Calu3 (cell line): Measurements from ENCODE around the gene SLC6A9. TPM values are rescaled to one million over a fixed set of nuclear protein-coding genes. Genes with fewer than 3 reads are reported as not detected.

Experiments used
- BruUV-seq: library from RNA; stranded (reverse); fragments of 400-500 nt; replicated peaks from 2 replicates; lab custom pipeline; 2021; lab: Mats Ljungman, UMichigan
- CTCF ChIA-PET: fragments of 300-600 bp; sonication (Branson Sonifier 250); formaldehyde crosslinking; loops from one replicate; lab custom pipeline; 2022; ENCODE audit warnings: antibody characterized with exemption; lab: Charles Lee
- DNase-seq: peaks from one replicate; pipeline ENCODE4 v3.0.0; 2022
- H3K27ac Mint-ChIP-seq: one replicate; pipeline ENCODE4 v1.8.0; 2022; ENCODE audit warnings: mixed read lengths; ENCODE audit not compliant: unreplicated experiment
- H3K27me3 Mint-ChIP-seq: one replicate; pipeline ENCODE4 v1.8.0; 2022; ENCODE audit warnings: mixed read lengths; ENCODE audit not compliant: unreplicated experiment
- H3K36me3 Mint-ChIP-seq: one replicate; pipeline ENCODE4 v1.8.0; 2022; ENCODE audit warnings: mild to moderate bottlenecking, moderate library complexity, mixed read lengths; ENCODE audit not compliant: insufficient read depth, unreplicated experiment
- H3K4me1 Mint-ChIP-seq: one replicate; pipeline ENCODE4 v1.8.0; 2022; ENCODE audit warnings: mild to moderate bottlenecking, low read depth, mixed read lengths; ENCODE audit not compliant: unreplicated experiment
- H3K4me3 Mint-ChIP-seq: one replicate; pipeline ENCODE4 v1.8.0; 2022; ENCODE audit warnings: mild to moderate bottlenecking, low read depth, moderate library complexity, mixed read lengths; ENCODE audit not compliant: unreplicated experiment
- H3K9me3 Mint-ChIP-seq: one replicate; pipeline ENCODE4 v1.8.0; 2022; ENCODE audit warnings: low read depth, mixed read lengths; ENCODE audit not compliant: unreplicated experiment
- CTCF ChIP-seq: fragments of 200-600 bp; IDR thresholded peaks from one replicate; pipeline ENCODE4 v1.8.0; 2022; ENCODE audit warnings: antibody characterized with exemption; ENCODE audit not compliant: unreplicated experiment
- intact Hi-C: fragments of 100-400 bp; cut with micrococcal nuclease; formaldehyde crosslinking; loops from one replicate; pipeline ENCODE4 v1.10.0; 2022; ENCODE audit not compliant: unreplicated experiment
- total RNA-seq: library from RNA; stranded (reverse); gene quantifications from 2 replicates; pipeline ENCODE4 v1.2.3, GENCODE V29; 2022

SLC6A9 gene
- total RNA-seq, 1 experiment from 2014 or later, result 18.2 TPM

GRCh38 chr1:43987159-43987902 is 43.9 kb downstream of the SLC6A9 start:
- no TSS peak for BruUV-seq
- intact Hi-C loops, result no loop called here
- no peak overlapping the region for H3K4me3 Mint-ChIP-seq

GRCh38 chr1:43986712-43987111 is 44.5 kb downstream of the SLC6A9 start:
- no peaks in the 10 kb centered on the region for H3K27me3 Mint-ChIP-seq
- no peaks in the 10 kb centered on the region for H3K9me3 Mint-ChIP-seq
- peaks cover 22% of the 10 kb centered on the region for H3K36me3 Mint-ChIP-seq
- intact Hi-C loops, result no loop called here
- H3K4me3 Mint-ChIP-seq, result no peak overlapping the region
- no peak overlapping the region for H3K27ac Mint-ChIP-seq
- no TSS peak for BruUV-seq
- TF ChIP-seq CTCF, result no peak
- CTCF ChIA-PET, result interaction anchor here (0.6 to 1.0 kb wide), 3 partner anchors 20 to 224 kb away, joined by 3 to 6 read pairs (median 3); no protein-coding TSS in a partner anchor
- DNase-seq, result peak; percentile 25
- peaks cover 38% of the 10 kb centered on the region for H3K4me1 Mint-ChIP-seq

More at GRCh38 chr1:43987159-43987902, 43.9 kb downstream of the SLC6A9 start:
- H3K27me3 Mint-ChIP-seq, result no peaks in the 10 kb centered on the region
- no peak overlapping the region for H3K27ac Mint-ChIP-seq
- no peak for DNase-seq
- H3K36me3 Mint-ChIP-seq, result peaks cover 28% of the 10 kb centered on the region
- CTCF ChIA-PET, result interaction anchor here (0.6 to 1.0 kb wide), 3 partner anchors 19 to 224 kb away, joined by 3 to 6 read pairs (median 3); no protein-coding TSS in a partner anchor
- H3K4me1 Mint-ChIP-seq, result peaks cover 41% of the 10 kb centered on the region
- no peaks in the 10 kb centered on the region for H3K9me3 Mint-ChIP-seq
- TF ChIP-seq CTCF, result no peak

- Mint-ChIP-seq H3K4me1 (peaks cover 38% of the 10 kb centered on the region), H3K27me3 (no peaks in the 10 kb centered on the region), H3K4me3 (no peak overlapping the region), H3K9me3 (no peaks in the 10 kb centered on the region), H3K27ac (no peak overlapping the region), H3K36me3 (peaks cover 15% of the 10 kb centered on the region)
- DNase-seq, result no peak
- no TSS peak for BruUV-seq
- no peak for TF ChIP-seq CTCF
- CTCF ChIA-PET, result interaction anchor here (0.6 to 1.0 kb wide), 2 partner anchors 17 to 20 kb away, joined by 4 to 6 read pairs; no protein-coding TSS in a partner anchor
- intact Hi-C loops, result no loop called here
These were observed 45.2 kb downstream of the SLC6A9 start for GRCh38 chr1:43985984-43986595.

- TF ChIP-seq CTCF, result no peak
- intact Hi-C loops, result no loop called here
- H3K27me3 Mint-ChIP-seq, result no peaks in the 10 kb centered on the region
- CTCF ChIA-PET, result no interaction called here
- no peaks in the 10 kb centered on the region for H3K9me3 Mint-ChIP-seq
- H3K4me3 Mint-ChIP-seq, result no peak overlapping the region
- peaks cover 47% of the 10 kb centered on the region for H3K4me1 Mint-ChIP-seq
- no peak for DNase-seq
- H3K27ac Mint-ChIP-seq, result no peak overlapping the region
- BruUV-seq, result no TSS peak
- peaks cover 15% of the 10 kb centered on the region for H3K36me3 Mint-ChIP-seq
These were observed 46.4 kb downstream of the SLC6A9 start for GRCh38 chr1:43984855-43985254.
